Esophagus muscularis mucosa (tissue), 3 donors: Measurements from ENCODE around the gene ZSCAN16.

Experiments used
- POLR2A ChIP-seq: fragments of 450-650 bp; IDR thresholded peaks from one replicate; pipeline ENCODE4 v1.6.1; 2017; ENCODE audit warnings: antibody characterized with exemption, moderate library complexity, mild to moderate bottlenecking, low read depth
- TF ChIP-seq, protein P1 (sequence below), 3 experiments: fragments of 200-600 bp in 2 of 3; fragments of 450-650 bp in 1 of 3; sonication (generic) in 2 of 3; IDR thresholded peaks; one replicate each; pipeline ENCODE4 v1.5.1; 2017 to 2019; ENCODE audit warnings: antibody characterized with exemption in 3 of 3, mild to moderate bottlenecking in 2 of 3, moderate library complexity in 1 of 3

DNA sequence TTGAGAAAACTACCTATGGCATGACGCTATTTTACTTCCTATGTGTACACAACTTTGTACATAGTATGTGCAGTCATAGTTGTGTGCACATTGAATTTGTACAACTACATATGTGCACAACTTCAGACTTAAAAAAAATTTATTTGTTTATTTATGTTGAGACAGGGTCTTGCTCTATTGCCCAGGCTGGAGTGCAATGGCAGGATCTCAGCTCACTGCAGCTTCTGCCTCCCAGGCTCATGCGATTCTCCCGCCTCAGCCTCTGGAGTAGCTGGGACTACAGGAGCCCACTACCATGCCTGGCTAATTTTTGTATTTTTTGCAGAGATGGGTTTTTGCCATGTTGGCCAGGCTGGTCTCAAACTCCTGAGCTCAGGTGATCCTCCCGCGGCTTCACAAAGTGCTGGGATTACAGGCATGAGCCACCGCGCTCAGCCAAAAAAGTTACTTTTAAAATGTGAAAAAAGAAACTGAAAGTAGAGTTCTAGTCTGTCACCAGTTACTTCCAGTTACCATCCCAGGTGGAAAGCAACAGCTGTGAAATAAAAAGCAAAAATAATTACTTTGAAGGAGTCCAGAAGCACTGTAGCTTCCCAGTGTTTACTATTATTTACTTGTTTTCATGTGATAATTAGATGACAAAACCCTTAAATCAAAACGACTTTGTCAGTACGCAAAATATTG, 15.6 kb downstream of the ZSCAN16 start:
- TF ChIP-seq, protein P1, sequence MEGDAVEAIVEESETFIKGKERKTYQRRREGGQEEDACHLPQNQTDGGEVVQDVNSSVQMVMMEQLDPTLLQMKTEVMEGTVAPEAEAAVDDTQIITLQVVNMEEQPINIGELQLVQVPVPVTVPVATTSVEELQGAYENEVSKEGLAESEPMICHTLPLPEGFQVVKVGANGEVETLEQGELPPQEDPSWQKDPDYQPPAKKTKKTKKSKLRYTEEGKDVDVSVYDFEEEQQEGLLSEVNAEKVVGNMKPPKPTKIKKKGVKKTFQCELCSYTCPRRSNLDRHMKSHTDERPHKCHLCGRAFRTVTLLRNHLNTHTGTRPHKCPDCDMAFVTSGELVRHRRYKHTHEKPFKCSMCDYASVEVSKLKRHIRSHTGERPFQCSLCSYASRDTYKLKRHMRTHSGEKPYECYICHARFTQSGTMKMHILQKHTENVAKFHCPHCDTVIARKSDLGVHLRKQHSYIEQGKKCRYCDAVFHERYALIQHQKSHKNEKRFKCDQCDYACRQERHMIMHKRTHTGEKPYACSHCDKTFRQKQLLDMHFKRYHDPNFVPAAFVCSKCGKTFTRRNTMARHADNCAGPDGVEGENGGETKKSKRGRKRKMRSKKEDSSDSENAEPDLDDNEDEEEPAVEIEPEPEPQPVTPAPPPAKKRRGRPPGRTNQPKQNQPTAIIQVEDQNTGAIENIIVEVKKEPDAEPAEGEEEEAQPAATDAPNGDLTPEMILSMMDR (IDR thresholded peaks at IDR 0.05), result no peak
- no peak for TF ChIP-seq POLR2A
